ENCODE data around the gene PPAN.

The PPAN gene

GRCh38 chr19:10137751-10138682 lies 31.9 kb downstream of the PPAN start:
- FAIRE-seq: no peak
- no peak for DNase-seq (ENCODE audit: insufficient read length, low spot score)

- DNase-seq (ENCODE audit: insufficient read length, low spot score) (no peak), FAIRE-seq (no peak)
These were observed 33.0 kb downstream of the PPAN start for GRCh38 chr19:10138879-10139795.

- no peak for DNase-seq (ENCODE audit: insufficient read length, low spot score)
- no peak for FAIRE-seq
These were observed 33.8 kb downstream of the PPAN start for GRCh38 chr19:10139952-10140351.

DNA sequence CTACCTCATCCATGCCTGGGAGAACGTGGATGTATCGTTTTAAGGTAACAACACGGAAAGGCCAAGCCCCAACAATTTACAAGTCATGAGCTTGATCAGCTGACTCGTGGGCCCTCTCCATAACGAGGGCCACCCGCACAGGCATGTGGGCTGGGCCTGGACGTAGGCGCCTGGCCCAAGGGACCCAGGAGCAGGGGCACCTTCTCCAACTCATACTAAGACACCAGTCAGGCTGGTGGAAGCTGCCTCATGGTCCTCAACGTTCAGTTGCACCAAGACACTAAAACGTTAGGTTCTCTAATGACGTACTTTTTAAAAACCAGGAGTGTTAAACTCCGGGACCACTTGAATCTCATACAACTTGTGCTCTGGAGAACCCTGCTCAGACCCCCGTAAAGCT lies 35.3 kb downstream of the PPAN start:
- FAIRE-seq (no peak), DNase-seq (ENCODE audit: insufficient read length, low spot score) (no peak)

- DNase-seq (ENCODE audit: insufficient read length, low spot score): no peak
These were observed 35.8 kb downstream of the PPAN start for GRCh38 chr19:10141973-10142372.

GRCh38 chr19:10142701-10143375 lies 36.7 kb downstream of the PPAN start:
- DNase-seq (ENCODE audit: insufficient read length, low spot score) (no peak), FAIRE-seq (no peak)

More at GRCh38 chr19:10141973-10142372, 35.8 kb downstream of the PPAN start:
- FAIRE-seq: no peak

DNA sequence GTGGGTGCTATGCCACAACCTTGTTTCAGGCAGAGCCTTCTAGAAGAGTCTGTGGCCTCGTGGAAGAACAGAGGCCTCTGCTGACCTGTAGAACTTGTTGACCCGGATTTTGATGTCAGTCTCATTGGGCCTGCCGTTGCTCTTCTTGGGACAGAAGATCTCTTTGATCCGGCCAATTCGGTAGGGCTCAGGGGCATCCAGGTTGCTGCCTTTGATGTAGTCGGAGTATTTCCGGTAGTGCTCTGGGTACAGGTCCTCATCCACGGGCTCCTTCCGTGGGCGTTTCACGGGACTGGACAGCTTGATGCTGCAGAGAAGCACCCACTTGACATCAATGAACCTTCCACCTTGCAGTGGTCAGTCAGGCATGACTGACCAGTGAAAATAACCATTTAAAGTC lies 37.5 kb downstream of the PPAN start:
- no peak for DNase-seq (ENCODE audit: insufficient read length, low spot score)
- FAIRE-seq: no peak

- DNase-seq (ENCODE audit: insufficient read length, low spot score) (no peak), FAIRE-seq (no peak)
These were observed 38.2 kb downstream of the PPAN start for GRCh38 chr19:10144361-10144760.

- FAIRE-seq: no peak
- DNase-seq (ENCODE audit: insufficient read length, low spot score): no peak
These were observed 38.9 kb downstream of the PPAN start for GRCh38 chr19:10145031-10145430.

DNA sequence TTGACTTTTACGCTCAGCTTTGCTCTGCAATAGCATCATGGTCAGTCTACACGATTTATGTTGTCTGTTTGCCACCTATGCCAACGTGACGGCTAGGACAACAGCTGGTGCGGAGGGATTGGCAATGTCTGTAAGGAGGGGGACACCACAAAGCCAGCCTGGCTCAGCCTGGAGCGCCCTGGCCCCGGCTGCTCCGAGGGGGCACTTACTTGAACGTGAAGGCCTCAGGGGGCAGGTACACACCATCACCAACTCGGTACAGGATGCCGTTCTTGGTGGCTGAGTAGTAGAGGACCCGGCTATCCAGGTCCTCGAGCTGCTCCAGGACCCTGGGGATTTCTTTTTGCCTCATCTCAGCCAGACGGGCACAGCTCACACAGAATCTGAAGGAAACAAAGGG lies 40.0 kb downstream of the PPAN start:
- no peak for FAIRE-seq
- DNase-seq (ENCODE audit: insufficient read length, low spot score): no peak

DNA sequence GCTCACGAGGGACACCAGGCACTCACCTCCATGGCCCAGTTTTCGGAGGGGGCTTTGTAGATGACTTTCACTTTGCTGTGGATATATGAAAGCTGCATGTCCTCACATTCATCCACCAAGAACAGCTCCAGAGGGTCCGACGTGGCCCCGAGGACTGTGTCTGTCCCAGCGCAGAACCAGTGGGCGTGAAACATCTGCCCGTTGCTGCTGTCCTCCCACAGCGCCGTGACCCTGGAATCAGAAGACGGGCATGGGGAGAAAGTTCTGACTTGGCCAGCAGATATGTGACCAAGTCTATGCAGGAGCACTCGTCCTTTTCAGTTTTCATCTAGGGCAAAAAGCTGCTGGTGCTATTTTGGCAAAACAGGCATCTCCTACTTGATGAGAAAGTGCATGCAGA lies 43.3 kb downstream of the PPAN start:
- FAIRE-seq (no peak), DNase-seq (ENCODE audit: insufficient read length, low spot score) (no peak)

DNA sequence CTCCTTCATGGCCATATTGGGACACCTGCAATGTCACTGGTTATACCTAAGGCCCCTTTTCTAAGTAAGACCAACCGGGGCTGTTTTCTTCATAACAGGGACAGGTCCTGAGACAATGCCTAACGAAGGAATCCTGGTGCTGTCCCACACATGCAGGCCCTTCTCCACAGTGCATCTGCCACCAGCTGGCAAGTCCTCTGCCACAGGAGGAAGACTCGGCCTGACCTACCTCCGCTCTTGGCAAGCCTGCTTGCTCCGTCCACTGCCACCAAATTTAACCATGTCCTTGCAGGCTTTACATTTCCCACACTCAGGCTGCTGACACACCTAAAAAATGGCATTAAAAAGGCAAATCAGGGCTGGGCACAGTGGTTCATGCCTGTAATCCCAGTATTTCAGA lies 45.4 kb downstream of the PPAN start:
- no peak for DNase-seq (ENCODE audit: insufficient read length, low spot score)
- no peak for FAIRE-seq

DNA sequence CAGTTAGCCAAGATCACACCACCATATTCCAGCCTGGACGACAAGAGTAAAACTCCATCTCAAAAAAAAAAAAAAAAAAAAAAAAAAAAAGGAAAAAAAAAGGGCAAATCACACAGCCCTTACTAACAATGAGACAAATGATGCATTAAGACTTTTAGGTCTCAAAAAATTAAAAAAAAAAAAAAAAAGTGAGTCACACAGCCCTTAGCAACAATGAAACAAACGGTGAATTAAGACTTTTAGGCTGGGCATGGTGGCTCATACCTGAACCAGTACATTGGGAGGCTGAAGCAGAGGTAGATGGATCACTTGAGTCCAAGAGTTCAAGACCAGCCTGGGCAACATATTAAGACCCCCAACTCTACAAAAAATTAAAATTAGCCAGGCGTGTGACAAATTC lies 45.9 kb downstream of the PPAN start:
- no peak for DNase-seq (ENCODE audit: insufficient read length, low spot score)
- no peak for FAIRE-seq

- no peak for FAIRE-seq
- DNase-seq (ENCODE audit: insufficient read length, low spot score): no peak
These were observed 49.7 kb downstream of the PPAN start for GRCh38 chr19:10155839-10156238.

DNA sequence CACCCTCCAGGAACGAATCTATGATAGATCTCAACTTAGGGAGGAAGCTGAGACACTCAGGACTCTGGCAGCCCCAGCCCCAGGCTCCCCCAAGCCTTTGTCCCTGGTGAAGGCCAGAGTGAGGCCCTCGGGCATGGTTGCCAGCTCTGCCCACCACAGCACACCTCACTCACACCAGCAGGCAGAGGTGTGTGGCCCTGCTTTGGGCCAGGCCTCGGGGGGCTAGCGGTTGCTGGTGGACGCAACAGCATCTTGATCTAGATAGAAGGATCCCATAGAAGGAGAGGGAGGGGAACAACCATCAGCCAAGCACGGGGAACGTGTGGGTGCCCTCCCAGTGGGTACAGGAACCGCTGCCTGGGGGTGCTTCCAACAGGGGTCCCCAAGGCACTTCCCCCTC lies 51.9 kb downstream of the PPAN start:
- DNase-seq (ENCODE audit: insufficient read length, low spot score) (no peak), FAIRE-seq (no peak)

DNA sequence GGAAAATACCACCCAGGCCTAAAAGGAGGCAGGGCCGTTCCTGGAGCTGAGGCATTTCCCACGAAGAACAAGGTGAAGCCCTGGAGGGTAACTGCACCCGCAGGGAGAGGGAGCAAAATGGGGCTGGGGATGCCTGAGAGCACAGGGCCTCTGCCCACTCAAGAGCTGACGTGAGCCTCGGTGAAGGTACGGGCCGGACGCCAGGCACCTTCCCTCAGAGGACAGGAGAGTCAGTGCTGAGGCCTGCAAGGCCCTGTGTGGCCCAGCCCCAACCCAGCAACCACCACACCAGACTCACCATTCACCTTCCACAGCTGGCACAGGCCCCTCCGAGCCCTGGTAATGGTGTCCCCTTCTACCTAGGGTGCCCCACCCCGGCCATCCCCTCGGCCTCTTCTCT lies 52.3 kb downstream of the PPAN start:
- no peak for FAIRE-seq
- no peak for DNase-seq (ENCODE audit: insufficient read length, low spot score)

GRCh38 chr19:10159610-10160009 lies 53.4 kb downstream of the PPAN start:
- DNase-seq (ENCODE audit: insufficient read length, low spot score) (no peak), FAIRE-seq (no peak)

All from GM19239 (cell line).